ENCODE data around the gene SLC6A20.
"Not testable (repeated sequence)": the region's sequence is repeated elsewhere in the genome, so short reads cannot be mapped to it uniquely, and the experiment has no call there.

The SLC6A20 gene

DNA sequence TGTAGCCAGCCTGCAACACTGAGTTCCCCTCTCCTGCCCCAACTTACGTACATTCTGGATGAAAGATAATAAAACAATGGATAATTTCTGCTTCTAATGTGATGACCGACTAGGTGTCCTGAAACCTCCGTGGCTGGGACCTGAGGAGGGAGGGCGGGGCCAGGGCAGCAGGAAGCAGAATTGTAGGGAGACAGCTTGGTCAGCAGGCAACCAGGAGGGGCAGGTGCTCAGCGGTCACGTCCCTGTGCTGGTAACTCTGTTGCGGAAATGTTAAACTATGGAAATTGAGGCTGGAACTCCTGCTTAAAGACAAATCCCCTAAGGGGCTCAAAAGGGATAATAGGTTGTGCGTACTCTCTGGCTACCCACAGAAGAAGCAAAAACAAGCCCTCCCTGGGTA lies 30.4 kb downstream of the SLC6A20 start:
- no peak for TF ChIP-seq POLR2A (IDR thresholded peaks at IDR 0.05; ENCODE audit: low read length)
- no peak for TF ChIP-seq GATA1 (IDR thresholded peaks at IDR 0.05; ENCODE audit: low read depth, low read length)

DNA sequence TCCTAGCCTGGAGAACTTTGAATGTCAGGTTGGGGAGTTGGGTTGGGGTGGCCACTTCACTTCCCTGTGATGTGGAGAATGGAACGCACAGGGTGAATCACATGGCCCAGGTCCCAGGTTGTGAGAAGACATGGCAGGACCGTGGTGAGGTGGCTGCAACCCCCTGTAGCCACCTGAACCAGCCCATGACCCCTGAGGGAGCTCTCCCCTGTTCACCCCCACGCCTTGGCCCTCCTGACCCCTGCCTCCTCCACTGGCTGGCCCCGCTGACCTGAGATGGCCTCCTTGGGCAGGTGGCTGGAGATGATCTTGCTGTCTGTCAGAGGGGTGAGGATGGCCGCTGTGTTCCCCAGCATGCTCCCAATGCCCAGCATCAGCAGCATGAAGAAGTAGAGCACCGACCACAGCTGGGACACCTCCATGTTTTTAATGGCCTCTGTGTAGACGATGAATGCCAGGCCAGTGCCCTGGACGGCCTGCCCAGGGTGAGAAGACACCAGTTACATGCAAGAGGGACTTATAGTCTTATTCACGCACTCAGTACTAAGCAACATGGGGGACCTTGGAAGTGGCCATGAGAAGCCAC lies 31.0 kb downstream of the SLC6A20 start:
- TF ChIP-seq POLR2A (IDR thresholded peaks at IDR 0.05; ENCODE audit: low read length) (no peak), GATA1 (IDR thresholded peaks at IDR 0.05; ENCODE audit: low read depth, low read length) (no peak)
- DNase-seq: no peak

More for the DNA sequence above, 30.4 kb downstream of the SLC6A20 start:
- DNase-seq: no peak

DNA sequence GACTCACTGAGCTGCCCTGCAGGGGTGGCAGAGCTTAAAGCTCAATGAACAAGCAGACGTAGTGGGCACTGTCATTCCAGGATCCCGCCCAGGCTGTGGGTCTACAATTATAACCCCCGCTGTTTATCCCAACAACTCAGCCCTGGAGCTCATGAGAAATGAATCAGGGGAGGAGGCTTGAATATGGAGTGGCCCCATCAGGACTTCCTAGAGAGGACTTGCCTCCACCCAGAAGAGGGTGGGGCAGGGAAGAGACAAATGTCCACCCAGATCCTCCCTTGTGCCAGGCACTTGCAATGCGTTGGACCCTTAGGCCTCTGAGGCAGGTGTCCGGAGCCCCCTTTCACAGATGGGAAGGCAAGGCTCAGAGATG lies 33.0 kb downstream of the SLC6A20 start:
- DNase-seq: no peak
- no peak for TF ChIP-seq GATA1 (IDR thresholded peaks at IDR 0.05; ENCODE audit: low read depth, low read length)
- TF ChIP-seq POLR2A (IDR thresholded peaks at IDR 0.05; ENCODE audit: low read length): no peak

DNA sequence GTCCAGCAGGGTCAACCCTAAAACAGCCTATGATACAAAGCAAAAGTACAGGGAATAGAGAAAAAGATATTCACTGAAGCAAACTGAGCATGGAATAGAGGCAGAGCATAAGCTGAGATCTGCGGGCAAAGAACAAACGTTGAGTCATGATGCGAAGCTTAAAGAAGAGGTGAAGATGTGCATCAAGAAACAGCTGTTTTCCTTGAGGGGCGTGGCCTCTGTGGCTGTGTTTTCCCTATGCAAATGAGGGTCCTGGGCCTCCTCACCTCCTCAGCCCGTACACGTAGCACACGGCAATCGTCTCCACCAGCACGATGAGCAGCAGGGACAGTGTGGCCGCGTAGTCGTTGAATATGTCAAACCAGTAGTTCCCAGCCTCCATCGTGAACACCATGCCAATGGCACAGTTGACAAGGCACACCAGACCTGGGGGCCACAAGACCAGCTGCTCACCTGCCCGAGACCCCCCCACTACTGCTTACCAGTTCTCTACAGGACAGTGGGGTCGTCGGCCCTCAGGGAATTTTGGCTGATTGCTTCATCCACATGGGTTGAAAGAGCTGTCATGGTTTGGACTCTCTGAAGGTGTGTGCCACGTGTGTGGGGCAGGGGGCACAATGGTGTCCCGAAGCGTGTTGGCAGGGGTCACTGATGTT lies 33.6 kb downstream of the SLC6A20 start:
- DNase-seq: no peak
- TF ChIP-seq POLR2A (IDR thresholded peaks at IDR 0.05; ENCODE audit: low read length) (no peak), GATA1 (IDR thresholded peaks at IDR 0.05; ENCODE audit: low read depth, low read length) (no peak)

DNA sequence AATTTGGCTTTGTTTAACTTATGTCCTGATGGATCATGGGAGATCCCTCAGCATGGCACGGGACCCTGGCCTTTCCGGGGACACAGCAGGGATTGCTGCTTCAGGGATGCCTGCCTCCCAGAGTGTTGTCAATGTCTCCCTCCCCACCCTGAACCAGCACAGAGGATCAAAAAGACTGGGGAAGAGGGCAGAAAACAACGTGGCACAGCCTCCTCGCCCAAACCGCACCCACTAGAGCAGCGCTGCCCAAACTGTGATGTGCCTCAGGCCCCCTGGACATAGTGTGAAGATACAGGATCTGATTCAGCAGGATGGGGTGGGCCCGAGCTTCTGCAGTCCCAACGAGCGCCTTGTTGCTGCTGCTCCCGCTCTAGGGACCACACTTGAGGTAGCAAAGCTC lies 34.5 kb downstream of the SLC6A20 start:
- TF ChIP-seq POLR2A (IDR thresholded peaks at IDR 0.05; ENCODE audit: low read length): no peak
- TF ChIP-seq GATA1 (IDR thresholded peaks at IDR 0.05; ENCODE audit: low read depth, low read length): no peak
- DNase-seq: no peak

DNA sequence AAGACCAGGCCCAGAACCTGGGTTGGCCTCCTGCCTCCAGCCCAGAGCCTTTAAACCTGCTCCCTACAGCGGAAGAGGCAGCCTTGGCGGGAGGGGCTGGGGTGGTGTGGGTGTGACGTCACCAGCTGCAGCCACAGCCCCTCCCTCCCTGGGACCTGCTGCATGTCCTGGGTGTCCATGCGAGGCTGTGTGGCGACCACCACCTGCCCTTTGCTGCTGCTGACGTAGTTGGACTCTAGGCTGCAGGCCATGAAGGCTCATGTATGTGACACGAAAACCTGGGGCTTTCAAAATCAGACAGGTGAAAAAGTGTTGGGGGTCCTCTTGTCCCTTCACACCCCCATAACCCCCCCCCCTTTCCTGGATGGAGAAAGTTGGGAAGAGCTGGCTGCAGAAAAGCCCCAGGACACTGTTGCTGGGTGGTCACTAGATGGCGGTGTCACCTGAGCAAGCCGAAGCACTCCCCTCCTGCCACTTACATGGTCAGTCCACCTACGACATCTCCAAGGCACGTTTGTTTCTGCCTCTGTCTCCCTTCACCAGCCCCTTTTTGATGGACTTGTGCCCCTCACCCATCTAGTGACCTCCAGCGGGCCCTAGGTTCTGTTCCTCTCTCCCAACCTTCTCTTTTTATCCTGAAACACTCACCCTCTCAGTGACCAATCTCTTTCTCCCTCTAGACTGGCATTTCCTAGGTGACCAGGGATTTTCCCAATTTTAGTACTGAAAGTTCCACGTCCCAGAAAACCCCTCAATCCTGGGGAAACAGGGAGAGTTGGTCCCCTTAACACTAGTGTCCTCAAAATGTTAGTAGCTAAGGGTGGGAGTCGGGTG lies 35.2 kb downstream of the SLC6A20 start:
- TF ChIP-seq GATA1 (IDR thresholded peaks at IDR 0.05; ENCODE audit: low read depth, low read length) (no peak), POLR2A (IDR thresholded peaks at IDR 0.05; ENCODE audit: low read length) (no peak)
- DNase-seq: peak; percentile 57 to 73

DNA sequence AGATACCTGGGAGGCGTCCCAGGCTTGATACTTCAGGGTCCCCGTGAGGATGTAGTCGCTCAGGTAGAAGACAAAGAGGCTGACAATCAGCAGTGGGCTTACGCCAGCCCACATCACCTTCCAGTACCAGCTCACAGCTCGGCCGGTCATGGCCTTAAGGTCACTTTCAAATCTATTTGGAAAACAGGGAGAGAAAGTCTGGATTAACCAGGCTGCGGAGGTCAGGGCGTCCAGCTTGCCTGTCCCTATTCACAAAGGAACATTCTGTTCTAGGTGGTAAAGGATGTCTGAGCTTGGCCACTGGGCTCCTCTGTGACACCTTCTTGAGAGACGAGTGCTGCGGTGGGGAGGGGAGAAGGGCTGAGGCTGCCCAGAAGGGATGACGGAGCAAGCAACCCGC lies 36.5 kb downstream of the SLC6A20 start:
- DNase-seq: no peak
- TF ChIP-seq POLR2A (IDR thresholded peaks at IDR 0.05; ENCODE audit: low read length) (no peak), GATA1 (IDR thresholded peaks at IDR 0.05; ENCODE audit: low read depth, low read length) (no peak)

DNA sequence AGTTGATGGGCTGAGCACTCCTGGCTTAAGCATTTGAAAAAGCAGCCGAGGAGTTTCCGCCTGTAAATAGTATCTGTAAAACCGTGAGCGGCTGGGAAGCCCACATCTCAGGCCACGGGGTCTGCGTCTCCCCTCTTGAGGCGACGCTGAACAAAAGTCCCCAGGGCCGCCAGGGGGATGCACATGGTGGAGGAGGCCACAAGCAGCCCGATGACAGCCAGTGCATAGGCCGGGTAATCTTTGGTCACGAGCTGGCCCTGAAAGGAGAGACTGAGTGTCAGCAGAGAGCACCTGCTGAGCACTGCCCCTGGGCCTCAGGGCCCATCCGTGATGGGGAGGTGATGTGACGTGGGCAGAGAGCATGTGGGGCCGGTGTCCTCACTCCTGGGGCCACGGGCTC lies 37.5 kb downstream of the SLC6A20 start:
- TF ChIP-seq GATA1 (IDR thresholded peaks at IDR 0.05; ENCODE audit: low read depth, low read length): no peak
- TF ChIP-seq POLR2A (IDR thresholded peaks at IDR 0.05; ENCODE audit: low read length): no peak
- DNase-seq: no peak

DNA sequence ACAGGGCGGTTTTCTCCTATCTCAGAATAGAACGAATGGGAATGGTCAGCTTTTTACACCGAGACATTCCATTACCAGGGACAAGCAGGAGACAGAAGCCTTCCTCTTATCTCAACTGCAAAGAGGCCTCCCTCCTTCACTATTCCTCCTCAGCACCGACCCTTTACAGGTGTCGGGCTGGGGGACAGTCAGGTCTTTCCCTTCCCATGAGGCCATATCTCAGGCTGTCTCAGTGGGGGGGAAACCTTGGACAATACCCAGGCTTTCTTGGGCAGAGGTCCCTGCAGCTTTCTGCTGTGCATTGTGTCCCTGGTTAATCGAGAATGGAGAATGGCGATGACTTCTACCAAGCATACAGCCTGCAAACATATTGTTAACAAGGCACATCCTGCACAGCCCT lies 39.2 kb downstream of the SLC6A20 start:
- not testable (repeated sequence) for DNase-seq

DNA sequence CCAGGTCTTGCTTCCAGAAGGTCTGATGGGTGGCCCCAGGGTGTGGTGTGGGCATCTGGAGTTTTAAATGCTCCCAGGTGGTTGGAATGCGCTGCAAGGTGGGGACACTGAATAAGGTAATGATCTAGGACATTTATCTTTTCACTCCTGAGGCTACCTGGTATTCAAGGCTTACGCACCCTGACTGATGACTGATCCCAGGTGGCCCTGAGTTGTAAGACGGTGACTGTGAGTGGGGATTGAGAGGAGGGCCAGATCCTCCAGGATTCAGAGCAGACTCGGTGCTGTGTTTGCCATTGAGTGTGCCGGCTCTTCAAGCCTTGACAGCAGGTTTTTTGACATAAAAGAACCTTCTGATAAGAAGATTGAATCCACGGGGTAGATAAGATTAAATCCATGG lies 40.3 kb downstream of the SLC6A20 start:
- TF ChIP-seq POLR2A (IDR thresholded peaks at IDR 0.05; ENCODE audit: low read length) (no peak), GATA1 (IDR thresholded peaks at IDR 0.05; ENCODE audit: low read depth, low read length) (no peak)
- DNase-seq: no peak

DNA sequence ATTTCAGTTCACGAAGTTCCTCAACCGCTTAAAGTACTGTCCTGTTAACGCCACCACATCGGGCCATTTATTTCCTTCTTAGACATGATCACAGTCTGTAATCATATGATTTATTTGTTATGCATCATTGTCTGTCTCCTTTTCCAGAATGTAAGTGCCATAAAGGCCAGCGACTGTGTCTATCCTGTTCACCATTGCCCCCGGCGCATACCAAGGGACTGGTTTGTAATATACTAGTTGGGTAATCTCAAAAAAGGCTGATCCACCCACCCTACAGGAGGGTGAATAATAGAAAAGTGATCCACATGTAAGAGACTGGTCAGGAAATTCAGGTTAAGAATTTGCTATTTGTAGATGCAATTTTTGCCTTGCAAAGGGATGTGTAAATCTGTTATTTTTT lies 41.9 kb downstream of the SLC6A20 start:
- DNase-seq: no peak
- no peak for TF ChIP-seq POLR2A (IDR thresholded peaks at IDR 0.05; ENCODE audit: low read length)
- no peak for TF ChIP-seq GATA1 (IDR thresholded peaks at IDR 0.05; ENCODE audit: low read depth, low read length)

DNA sequence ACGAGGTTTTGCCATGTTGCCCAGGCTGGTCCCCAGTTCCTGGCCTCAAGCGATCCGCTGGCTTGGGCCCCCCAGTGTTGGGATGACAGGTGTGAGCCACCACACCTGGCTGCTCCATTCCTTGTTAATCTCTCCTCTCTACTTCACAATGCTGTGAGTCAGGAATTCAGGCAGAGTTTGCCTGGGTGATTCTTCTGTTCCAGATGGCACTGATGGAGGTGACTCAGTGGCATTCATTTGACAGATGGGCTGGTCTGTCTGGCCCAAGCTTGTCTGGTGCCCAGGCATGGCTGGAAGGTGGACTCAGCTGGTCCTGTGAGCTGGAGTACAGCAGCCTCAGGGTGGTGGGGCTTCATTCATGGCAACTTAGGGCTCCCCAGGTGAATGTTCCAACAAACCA lies 43.2 kb downstream of the SLC6A20 start:
- TF ChIP-seq POLR2A (IDR thresholded peaks at IDR 0.05; ENCODE audit: low read length) (no peak), GATA1 (IDR thresholded peaks at IDR 0.05; ENCODE audit: low read depth, low read length) (no peak)
- no peak for DNase-seq

DNA sequence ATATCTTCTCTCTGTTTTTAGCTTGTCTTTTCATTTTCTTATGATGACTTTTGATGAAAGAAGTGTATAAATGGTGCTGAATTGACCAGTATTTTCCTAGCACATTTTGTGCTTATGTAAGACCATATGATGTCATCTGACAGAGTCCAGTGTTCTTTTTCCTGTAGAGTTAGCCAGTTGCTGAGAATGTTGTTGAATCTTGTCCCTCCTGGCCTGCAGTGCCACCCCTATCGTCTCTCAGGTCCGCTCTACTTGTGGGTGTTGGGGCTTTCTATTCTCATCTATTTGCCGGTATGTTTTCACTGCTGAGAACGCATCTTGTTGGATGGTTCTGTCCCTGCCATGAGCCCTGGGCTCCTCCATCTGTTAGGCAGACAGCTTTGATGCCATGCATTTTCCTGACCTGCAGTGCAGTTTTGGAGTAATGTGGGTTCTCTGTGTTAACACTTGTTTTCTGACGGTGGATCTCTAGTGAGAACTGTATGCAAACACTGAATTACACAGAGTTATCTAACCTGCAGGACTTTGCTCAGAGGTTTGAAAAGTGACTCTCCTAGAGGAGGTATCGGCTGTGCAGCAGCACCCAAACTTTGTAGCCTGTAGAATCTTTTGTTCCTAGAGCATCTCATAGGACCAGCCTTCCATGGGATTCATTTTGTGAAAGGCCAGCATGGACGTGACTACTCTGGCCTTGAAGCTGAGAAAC lies 44.6 kb downstream of the SLC6A20 start:
- TF ChIP-seq POLR2A (IDR thresholded peaks at IDR 0.05; ENCODE audit: low read length) (no peak), GATA1 (IDR thresholded peaks at IDR 0.05; ENCODE audit: low read depth, low read length) (no peak)

DNA sequence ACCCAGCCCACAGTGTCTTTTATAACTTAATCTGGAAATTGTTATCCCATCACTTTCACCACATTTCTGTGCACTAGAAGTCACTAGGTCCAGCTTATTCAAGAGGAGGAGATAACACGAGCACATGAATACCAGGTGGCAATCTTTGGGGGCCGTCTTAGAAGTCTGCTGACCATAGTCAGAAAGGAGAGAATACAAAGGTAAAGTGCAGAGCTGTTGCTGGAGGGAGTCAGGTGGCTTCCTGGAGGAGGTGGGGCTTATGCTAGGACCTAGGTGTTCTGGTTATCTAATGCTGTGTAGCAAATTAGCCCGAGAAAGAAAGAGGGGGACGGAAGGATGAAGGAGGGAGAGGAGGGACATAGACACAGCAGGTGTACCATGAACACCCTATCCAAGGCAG lies 46.5 kb downstream of the SLC6A20 start:
- TF ChIP-seq GATA1 (IDR thresholded peaks at IDR 0.05; ENCODE audit: low read depth, low read length): no peak
- TF ChIP-seq POLR2A (IDR thresholded peaks at IDR 0.05; ENCODE audit: low read length): no peak
- DNase-seq: no peak

More for the DNA sequence above, 44.6 kb downstream of the SLC6A20 start:
- DNase-seq: no peak

DNA sequence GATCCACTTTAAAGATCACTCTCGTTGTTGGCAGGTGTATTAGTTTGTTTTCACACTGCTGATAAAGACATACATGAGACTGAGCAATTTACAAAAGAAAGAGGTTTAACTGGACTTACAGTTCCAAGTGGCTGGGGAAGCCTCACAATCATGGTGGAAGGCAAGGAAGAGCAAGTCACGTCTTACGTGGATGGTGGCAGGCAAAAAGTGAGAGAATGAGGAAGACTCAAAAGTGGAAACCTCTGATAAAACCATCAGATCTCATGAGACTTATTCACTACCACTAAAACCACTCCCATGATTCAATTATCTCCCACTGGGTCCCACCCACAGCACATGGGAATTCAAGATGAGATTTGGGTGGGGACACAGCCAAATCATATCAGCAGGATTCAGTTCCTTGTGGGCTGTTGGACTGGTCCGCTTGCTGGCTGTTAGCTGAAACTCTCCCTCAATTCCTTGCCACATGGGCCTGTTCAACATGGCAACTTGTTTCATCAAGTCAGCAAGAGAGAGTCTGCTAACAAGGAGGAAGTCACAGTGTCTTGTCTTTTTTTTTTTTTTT lies 47.2 kb downstream of the SLC6A20 start:
- DNase-seq: peak in 1 of 2 experiments; percentile 43
